Measurements from ENCODE around the gene ULK3. TPM values are rescaled to one million over a fixed set of nuclear protein-coding genes. Genes with fewer than 3 reads are reported as not detected.

Gene ULK3
- total and polyA plus RNA-seq, 2 experiments from 2014 or later: 40.4 to 45.7 TPM

DNA sequence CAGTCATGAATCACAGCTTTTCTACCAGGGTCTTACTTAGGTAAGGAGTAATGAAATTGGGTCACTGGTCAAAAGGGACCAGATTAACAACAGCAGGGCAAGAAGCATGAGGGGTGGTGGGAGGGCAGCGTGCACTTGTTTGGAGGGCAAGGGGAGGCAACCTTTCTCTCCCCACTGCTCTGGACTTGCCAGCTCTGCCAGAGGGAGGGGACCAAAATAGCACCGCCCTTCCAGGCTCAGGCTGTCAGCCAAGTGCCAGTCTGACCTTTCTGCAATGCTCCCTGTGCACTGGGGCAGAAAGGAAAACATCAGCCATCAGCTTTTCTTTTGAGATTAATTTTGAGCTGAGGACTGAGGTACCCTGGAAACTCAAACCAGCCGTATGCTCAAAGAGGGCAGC, 4.5 kb upstream of the ULK3 start:
- Histone ChIP-seq H3K4me3 (no peak overlapping the region), H3K36me3 (replicated peaks; ENCODE audit: insufficient read depth, low read depth) (no peaks in the 10 kb centered on the region)
- TF ChIP-seq EZH2 (IDR thresholded peaks at IDR 0.05; ENCODE audit: borderline replicate concordance): no peak
- TF ChIP-seq CTCF (IDR thresholded peaks at IDR 0.05; ENCODE audit: poor library complexity): no peak
- no peak for TF ChIP-seq EZH2phosphoT487 (IDR thresholded peaks at IDR 0.05; ENCODE audit: low read depth, severe bottlenecking, unreplicated experiment)

DNA sequence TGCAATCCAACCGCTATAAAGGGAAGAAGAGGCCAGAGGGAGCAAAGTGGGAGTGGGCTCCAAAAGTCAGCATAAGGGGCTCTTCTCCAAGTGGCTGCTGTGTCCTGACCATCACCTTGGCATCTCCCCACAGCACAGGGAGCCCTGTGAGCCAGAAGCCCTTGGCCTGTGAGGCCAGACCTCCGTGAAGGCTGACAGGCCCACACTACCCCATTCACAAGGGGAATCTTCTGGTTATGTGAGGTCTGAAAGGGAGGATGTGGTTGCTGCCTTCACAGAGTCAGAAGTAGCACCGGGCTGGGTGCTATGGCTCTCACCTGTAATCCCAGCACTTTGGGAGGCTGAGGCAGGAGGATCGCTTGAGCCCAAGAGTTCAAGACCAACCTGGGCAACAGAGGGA, 2.6 kb upstream of the ULK3 start:
- no peak overlapping the region for H3K4me2 ChIP-seq
- H4K20me1 ChIP-seq (ENCODE audit: insufficient read depth, poor library complexity, severe bottlenecking): peaks cover 6% of the 10 kb centered on the region
- no peaks in the 10 kb centered on the region for H3K79me2 ChIP-seq
- no peak overlapping the region for H3K27ac ChIP-seq
- peaks cover 19% of the 10 kb centered on the region for H3K4me1 ChIP-seq (ENCODE audit: insufficient read depth)
- no peaks in the 10 kb centered on the region for H3K9me3 ChIP-seq (ENCODE audit: low read depth)
- H2AFZ ChIP-seq: no peak overlapping the region
- 92% methylated on average over 4 of the region's 4 CpGs for WGBS (ENCODE audit: low lambda C conversion rate, missing lambda C conversion rate)
- H3K4me3 ChIP-seq: no peak overlapping the region
- TF ChIP-seq EZH2phosphoT487 (IDR thresholded peaks at IDR 0.05; ENCODE audit: low read depth, severe bottlenecking, unreplicated experiment) (no peak), EZH2 (IDR thresholded peaks at IDR 0.05; ENCODE audit: borderline replicate concordance) (no peak), CTCF (IDR thresholded peaks at IDR 0.05; ENCODE audit: poor library complexity) (no peak)
- H3K27me3 ChIP-seq: no peaks in the 10 kb centered on the region
- DNase-seq (ENCODE audit: low spot score): no peak
- no peaks in the 10 kb centered on the region for H3K9me2 ChIP-seq (replicated peaks; ENCODE audit: insufficient read depth)
- H3K36me3 ChIP-seq (replicated peaks; ENCODE audit: insufficient read depth, low read depth): no peaks in the 10 kb centered on the region

More for the DNA sequence above, 4.5 kb upstream of the ULK3 start:
- DNase-seq (ENCODE audit: low spot score): no peak
- 94% methylated on average over 3 of the region's 3 CpGs for WGBS (ENCODE audit: low lambda C conversion rate, missing lambda C conversion rate)
- no peaks in the 10 kb centered on the region for H3K27me3 ChIP-seq
- no peak overlapping the region for H3K4me2 ChIP-seq
- H3K79me2 ChIP-seq: no peaks in the 10 kb centered on the region
- H3K4me1 ChIP-seq (ENCODE audit: insufficient read depth): peaks cover 10% of the 10 kb centered on the region
- no peaks in the 10 kb centered on the region for H3K9me3 ChIP-seq (ENCODE audit: low read depth)
- no peak overlapping the region for H3K27ac ChIP-seq
- no peaks in the 10 kb centered on the region for H3K9me2 ChIP-seq (replicated peaks; ENCODE audit: insufficient read depth)
- no peak overlapping the region for H2AFZ ChIP-seq
- no peaks in the 10 kb centered on the region for H4K20me1 ChIP-seq (ENCODE audit: insufficient read depth, poor library complexity, severe bottlenecking)

DNA sequence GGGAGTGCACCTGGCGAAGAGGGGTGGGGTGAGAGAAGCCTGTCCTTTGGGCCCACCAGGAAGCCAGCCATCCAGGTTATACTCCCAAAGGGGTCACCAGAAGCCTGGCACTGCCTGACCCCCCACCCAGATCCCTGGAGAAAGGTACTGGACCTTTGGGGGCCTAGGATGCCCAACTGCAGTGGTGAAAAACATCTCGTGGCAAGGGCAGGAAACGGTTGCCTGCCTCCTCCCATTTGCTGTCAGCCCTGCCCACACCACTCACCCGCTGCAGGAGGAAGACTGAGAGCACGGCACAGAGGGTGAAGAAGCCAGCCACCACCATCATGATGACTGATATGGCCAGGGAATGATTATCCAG, 2.2 kb upstream of the ULK3 start:
- Histone ChIP-seq H3K4me2 (no peak overlapping the region), H4K20me1 (ENCODE audit: insufficient read depth, poor library complexity, severe bottlenecking) (peaks cover 6% of the 10 kb centered on the region), H3K4me1 (ENCODE audit: insufficient read depth) (peaks cover 19% of the 10 kb centered on the region), H3K27ac (no peak overlapping the region), H2AFZ (no peak overlapping the region), H3K27me3 (no peaks in the 10 kb centered on the region), H3K9me2 (replicated peaks; ENCODE audit: insufficient read depth) (no peaks in the 10 kb centered on the region), H3K4me3 (no peak overlapping the region), H3K79me2 (no peaks in the 10 kb centered on the region), H3K36me3 (replicated peaks; ENCODE audit: insufficient read depth, low read depth) (no peaks in the 10 kb centered on the region), H3K9me3 (ENCODE audit: low read depth) (no peaks in the 10 kb centered on the region)
- DNase-seq (ENCODE audit: low spot score): no peak
- WGBS (ENCODE audit: low lambda C conversion rate, missing lambda C conversion rate): 93% methylated on average over 5 of the region's 5 CpGs
- TF ChIP-seq EZH2 (IDR thresholded peaks at IDR 0.05; ENCODE audit: borderline replicate concordance) (no peak), EZH2phosphoT487 (IDR thresholded peaks at IDR 0.05; ENCODE audit: low read depth, severe bottlenecking, unreplicated experiment) (no peak), CTCF (IDR thresholded peaks at IDR 0.05; ENCODE audit: poor library complexity) (no peak)

Measured in hepatocyte (in vitro differentiated cells).